Hematopoietic multipotent progenitor cell treated with erythropoietin and hydrocortisone succinate and interleukin-3 and kit ligand, for 8 days (in vitro differentiated cells): Measurements from ENCODE around the gene RFX3.
"Not testable (repeated sequence)": the region's sequence is repeated elsewhere in the genome, so short reads cannot be mapped to it uniquely, and the experiment has no call there.

Source experiments
- DNase-seq: peaks from one replicate; pipeline ENCODE4 v3.0.0-alpha.2; 2015

The RFX3 gene

DNA sequence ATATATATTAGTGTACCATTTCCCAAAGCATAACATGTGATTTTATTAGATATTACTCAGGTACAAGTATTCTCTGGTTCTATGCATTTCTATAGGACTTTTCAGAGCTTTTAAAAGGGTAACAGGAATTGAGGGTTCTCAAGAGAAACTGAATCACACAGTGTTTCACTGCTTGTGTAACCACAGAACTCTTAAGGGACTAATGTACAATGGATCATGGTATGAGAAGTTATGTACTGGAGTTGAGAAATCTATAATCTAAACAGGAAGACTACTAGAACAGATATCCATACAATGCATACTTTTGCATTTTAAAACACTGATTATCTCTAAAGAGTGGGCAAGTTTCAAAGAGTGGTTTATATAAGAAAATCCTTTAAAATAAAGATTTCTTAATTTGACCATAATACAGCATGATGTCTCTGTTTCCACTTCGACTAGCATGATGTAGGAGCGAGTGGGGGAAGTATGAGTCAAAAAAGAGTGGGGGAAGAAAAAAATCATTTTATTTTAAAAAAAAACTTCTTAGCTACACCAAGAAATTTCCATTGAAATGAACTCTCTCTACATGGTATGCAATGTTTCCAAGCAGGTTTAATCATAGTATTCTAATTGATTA, 183.5 kb downstream of the RFX3 start:
- no peak for DNase-seq

DNA sequence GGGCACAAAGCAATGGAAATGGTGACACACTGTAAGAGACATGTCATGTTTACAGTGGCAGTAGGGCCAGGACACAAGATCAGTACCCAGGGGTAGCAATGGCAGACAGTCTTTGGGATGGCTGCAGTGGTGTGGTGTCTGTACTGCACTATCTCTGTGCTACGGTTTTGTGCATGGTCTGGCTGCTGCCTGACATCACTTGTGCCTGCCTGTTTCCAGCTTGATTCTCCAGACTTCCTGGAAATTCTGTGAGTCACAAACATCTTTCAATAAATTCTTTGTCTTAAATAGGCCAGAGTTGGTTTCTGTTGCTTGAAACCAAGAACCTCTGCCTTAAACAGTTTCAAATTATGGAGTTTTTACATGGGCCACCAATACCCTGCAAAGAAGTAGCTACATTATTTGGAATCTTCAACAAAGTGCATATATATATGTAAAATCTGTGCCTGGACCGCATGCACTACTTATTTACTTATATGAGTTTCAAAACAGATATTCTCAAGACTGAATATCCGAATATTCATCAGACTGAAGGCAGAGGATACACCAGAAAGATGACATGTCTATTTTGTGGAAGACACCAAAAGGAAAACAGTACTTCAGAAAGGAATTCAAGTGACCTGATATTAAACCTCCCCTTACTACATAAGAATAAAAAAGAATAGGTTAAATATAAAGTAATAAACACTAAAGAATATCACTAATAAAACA, 188.1 kb downstream of the RFX3 start:
- no peak for DNase-seq

DNA sequence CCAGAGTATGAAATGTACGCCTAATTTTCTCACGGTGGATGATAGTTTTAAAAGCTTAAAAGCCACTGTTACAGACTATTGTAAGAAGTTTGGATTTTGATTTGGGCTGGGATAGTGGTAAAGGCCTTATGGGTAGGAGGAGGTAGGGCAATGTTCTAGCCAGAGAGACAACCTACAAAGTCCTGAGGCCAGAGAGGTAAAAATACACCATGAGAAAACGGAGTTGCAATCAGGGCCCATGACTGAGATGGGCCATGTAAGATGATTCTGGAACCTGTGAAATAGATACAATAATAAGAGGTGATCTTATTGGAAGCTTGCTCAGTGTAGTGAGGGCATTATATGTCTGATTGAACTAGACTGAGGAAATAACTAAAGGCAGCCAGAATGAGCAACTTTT, 188.8 kb downstream of the RFX3 start:
- no peak for DNase-seq

DNA sequence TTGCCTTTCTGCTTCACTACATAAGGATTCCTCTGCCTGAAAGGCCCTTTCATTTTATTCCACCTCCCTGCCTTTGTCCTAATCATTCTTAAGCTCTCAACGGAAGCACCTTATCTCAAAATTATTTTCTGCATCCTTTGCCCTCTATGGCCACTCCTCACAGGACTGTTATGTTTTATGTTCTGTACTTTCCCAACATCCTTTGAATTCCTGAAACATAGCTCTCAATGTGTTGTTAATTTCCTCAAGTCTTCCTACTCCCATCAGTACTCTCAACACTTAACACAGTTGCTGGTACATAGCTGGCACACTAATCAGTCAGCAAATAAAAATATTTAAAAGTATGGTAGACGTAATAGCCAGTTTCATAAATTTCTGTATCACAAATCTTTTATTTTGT, 193.0 kb downstream of the RFX3 start:
- no peak for DNase-seq

DNA sequence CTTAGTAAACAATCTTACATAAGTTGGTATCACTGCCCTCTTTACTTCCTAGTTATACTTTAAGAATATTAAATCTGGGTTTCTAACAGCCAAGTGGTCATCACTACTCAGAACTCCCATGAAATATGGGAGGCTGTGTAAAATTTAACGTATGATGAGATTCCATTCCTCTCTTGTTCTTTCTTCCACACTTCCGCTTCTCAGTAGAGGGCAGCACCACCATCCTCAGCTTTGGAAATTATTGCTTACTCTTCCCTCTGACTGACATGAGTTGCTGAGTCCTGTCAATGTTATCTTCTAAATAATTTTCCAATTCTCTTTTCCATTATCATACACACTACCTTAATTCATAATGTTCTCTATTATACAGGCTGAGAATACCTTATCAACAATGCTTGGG, 194.0 kb downstream of the RFX3 start:
- DNase-seq = peak; percentile 21

DNA sequence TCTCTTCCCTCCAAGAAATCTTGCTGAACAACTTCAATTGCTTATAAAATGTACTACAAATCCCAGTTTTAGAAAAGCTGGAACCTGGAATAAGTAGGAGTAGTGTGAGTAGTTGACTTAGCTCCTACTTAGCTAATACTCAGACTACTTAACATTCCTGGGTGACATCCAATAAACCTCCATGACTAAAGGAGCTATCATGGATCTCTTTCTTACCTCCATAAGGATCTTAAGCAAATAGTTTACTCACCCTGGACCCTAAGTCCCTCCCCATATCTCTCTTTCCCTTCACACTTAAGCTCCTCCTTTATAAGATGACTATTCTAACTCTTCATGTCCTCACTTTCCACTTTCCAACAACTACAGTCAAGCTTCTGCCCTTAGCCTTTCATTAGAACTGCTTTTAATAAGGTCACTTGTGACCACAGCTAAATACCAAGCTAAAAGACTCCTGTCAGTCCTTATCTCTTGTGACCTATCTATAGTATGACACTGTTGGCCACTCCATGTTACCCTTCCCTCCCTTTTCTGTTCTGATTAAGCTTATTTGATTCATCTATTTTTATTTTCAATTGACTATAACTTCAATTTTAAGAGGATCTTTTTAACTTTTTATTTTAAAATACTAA, 194.9 kb downstream of the RFX3 start:
- DNase-seq = peak; percentile 2

DNA sequence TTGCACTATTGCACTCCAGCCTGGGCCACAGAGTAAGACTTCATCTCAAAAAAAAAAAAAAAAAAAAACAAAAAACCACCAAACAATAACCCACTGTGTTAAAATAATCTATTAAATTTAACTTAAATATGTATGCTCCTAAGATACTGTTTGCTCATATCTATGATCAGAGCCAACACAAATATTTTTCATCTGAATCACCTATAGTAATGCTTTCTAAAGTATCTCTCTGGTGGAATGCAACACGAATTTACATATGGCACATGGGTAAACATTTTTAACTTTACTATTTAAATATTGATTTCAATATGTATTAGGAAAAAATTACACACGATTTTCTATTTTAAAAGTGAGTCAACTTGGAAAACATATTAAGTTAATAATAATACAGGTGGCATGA, 196.4 kb downstream of the RFX3 start:
- no peak for DNase-seq

DNA sequence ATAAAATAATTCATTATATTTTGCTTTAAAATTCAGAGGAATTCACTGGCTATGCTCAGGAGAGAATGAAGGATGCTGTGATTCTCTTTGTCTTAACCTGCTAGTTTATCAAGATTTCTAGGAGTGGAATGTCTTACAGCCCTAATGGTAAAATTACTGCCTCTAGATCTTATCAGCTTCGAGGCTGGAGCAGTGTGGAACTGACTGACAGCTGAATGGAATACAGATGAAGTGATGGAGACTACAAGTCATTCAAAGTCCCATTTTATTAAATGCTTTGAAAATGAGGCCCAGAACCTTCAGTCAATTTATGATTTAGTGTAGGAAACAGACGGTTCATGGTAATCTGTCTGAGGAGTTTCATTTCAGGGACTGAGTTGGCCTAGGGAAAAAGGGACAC, 202.1 kb downstream of the RFX3 start:
- DNase-seq = no peak

DNA sequence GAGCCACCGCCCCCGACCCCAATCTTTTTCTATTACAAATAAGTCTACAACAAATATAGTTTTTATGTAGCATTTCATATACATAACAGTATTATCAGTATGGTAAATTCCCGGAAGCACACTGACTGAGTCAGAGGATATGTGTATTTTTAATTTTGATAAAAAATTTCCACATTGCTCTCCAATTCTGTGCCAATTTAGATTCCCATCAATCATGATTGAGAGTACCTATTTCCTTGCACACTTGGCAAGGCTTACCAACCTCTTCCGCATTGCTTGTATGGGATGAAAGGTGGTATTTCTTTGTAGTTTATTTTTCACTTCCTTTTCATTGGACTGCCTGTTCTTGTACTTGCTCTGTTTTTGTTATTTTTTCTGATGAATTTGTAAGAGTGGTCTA, 204.6 kb downstream of the RFX3 start:
- DNase-seq = no peak

DNA sequence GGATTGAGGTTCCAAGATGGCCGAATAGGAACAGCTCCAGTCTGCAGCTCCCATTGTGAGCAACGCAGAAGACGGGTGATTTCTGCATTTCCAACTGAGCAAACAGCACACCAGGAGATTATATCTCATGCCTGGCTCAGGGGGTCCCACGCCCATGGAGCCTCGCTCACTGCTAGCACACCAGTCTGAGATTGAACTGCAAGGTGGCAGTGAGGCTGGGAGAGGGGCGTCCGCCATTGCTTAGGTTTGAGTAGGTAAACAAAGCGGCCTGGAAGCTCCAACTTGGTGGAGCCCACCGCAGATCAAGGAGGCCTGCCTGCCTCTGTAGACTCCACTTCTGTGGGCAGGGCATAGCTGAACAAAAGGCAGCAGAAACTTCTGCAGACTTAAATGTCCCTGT, 213.2 kb downstream of the RFX3 start:
- DNase-seq = not testable (repeated sequence)

DNA sequence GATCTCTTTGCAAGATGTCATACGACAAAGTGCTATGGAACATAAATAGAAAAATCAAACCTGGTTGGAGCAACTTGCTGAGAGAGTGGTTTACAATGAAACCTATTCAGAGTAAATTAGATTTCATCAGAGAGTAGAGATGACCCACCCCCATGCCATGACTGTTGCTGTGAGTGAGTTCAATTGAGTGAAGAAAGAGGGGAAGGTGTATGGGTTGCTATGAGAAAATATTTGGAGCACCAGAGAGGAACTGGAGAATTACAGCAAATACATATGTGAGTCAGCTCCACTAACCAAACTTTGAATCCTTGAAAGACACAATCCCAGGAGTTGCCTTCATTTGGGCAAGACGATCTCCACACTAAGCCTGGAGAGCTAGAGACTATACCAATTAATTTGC, 217.2 kb downstream of the RFX3 start:
- no peak for DNase-seq

DNA sequence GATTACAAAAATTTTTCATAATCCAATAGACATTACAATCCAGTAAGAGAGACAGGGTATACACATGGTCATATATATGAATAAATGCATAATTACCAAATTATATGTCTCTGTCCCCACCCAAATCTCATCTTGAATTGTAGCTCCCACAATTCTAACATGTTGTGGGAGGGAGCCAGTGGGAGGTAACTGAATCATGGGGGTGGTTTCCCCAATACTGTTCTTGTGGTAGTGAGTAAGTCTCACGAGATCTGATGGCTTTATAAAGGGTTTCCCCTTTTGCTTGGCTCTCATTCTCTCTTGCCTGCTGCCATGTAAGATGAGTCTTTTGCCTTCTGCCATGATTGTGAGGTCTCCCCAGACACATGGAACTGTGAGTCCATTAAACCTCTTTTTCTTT, 221.4 kb downstream of the RFX3 start:
- DNase-seq = not testable (repeated sequence)

DNA sequence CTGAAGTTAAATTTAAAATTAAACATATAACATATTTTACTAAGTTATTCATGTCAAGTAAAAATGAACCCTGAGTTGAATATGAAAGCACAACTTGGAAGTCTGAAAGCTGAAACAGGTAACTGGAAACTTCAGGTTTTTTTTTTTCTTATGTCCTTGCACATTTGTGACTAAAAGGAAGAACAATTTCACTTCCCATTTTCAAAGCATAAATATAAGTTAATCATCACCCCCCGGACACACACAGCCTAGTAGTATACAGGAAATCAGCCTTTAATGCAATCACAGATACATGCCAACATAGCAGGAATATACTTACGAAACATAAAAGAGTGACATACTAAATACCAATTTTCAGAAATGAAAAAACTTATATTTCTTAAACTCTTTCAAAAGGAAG, 225.9 kb downstream of the RFX3 start:
- no peak for DNase-seq

DNA sequence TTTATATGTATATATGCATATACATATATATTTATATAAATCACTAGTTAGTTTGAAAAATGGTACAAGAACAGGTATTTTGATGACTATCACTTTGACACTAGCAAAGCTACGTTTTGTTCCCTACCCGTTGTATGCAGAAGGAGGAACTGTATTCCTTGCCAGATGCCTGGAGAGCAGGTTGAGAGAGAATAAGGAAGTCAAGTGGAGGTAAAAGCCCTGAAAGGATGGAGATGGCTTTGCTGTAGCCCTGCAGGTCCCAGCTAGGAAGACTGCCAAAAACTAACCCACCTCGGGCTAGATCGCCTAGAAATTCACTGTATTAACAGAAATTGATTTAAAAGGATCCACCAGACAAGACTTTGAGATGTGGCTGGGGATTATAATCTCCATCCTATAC, 229.3 kb downstream of the RFX3 start:
- DNase-seq = no peak

DNA sequence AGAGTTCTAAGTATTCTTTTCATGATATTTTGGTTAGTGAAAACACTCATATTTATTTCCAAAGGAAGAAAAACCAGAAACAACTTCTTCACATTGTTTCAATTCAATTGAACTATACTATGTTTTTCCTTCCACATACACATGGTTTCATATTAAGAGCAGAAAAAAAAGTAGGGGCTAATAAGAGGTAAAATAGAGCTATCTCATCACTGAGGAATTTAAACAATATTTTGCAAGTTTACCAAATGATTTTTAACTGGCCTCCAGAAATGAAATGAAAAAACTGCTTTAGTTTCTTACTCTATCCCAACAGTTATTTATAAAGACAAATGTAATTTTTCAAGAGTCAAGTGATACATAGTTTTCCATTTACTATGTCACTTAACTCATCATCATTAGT, 233.5 kb downstream of the RFX3 start:
- no peak for DNase-seq

DNA sequence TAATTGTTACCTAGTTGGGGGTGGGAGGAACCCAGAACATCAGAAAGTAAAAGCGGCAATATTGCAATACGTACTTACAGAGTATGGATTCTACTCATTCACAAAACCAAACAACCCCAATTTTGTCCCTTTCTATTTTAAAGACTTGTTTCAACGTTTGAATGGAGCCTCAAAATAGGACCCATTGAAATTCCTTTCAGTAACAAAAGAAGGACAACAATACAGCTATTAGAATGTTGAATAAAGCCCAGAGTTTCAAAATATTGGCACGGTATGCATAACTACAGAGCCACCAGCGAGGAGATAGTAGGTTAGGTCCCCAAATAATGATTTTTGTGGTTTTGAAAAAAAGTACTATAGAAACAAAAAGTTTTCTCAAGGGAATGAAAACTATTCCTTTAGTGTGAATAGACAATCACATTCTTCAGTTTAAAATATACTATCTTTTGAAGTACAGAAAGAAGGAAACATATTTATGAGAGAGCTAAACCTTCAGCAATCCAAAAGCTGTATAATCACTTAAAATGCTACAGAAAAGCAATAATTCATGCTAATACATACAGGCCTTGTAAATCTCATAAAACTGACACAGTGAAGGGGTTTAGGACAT, 235.5 kb downstream of the RFX3 start:
- DNase-seq = no peak

DNA sequence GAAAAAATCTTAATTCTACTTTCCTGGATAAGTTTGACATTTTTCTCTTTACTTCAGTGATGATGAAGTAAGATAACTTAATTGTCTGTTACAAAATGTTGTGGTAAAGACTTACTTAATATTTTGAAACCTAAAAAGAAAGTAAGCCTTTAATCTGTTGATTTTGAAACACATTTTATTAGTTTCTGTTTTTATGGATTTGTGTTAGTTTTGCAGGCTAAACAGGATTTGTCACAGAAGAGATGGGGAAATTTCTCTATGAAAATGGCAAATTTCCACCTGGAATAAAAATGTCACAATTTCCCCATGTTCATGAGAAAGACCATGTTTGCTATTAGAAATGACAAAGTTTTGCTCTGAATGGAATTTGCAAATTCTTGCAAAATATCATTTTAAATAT, 237.1 kb downstream of the RFX3 start:
- no peak for DNase-seq

DNA sequence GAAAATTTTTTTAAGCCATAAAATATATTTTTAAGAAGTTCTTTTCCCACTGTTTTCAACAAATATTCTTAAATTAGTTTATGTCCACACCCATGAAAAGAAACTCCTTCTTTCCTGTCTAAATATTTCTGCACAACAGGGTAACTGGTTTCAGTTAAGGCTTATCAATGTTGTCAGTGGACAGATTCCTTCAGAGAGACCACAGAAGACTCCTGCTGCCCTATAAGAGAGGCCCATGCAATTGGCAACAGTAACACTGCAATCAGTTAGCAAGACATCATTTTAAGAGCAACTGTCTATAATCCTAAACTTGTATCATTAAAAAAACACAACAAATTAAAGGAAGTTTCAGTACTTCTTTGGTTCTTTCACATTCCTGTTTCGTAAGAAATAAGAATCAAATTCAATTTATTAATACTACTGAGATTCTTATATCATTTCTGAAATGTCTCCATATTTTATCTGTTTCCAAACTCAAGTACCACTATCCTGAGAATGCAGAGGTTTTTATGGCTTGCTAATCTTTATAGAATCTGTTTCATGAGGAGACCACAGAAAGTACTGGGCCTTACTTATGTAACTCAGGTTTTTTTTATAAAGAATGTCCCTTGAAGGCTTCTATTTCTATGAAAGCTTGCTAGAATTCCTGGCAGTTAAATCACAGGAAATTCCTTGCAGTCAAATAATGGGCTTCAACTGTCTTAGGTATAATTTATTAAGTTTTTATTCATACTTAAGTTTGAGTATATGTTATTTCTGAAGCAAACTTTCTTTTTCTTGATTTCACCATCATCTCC, 240.2 kb downstream of the RFX3 start:
- DNase-seq = peak; percentile 13

DNA sequence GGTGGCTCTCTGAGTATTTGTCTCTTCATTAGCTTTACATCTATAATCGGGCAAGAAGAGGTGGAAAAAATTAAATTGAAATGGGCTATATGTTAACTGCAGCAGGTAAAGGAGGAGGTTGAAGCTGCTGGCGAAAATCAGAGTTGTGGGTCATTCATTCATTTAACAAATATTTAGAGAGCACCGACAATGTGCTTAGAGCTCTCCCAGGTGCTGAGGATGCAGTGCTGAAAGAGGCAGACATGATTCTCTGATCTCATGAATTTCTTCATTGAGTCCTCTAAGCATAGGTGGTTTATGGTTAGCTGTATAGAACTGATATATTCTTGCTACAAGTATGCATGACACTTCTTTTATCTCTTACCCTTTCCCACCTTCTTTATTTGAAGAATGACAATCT, 243.4 kb downstream of the RFX3 start:
- DNase-seq = no peak

DNA sequence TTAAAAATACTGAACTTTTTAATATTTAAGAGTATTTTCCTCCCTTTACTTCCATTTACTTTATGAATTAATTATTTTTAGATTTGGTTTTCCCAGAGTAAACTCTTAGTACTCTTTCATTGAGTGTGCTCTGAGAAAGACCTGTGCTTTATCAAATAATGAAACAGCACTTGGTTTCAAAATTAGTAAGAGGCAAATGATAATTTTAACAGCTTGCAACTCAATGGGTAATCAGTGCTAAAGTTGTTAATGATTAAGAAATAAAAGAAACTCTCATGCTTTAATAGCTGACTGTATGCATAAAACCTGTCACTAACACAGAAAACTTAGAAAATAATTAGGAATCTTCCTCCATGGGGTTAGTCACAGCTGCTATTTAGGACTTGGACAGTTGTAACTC, 244.4 kb downstream of the RFX3 start:
- DNase-seq = no peak

DNA sequence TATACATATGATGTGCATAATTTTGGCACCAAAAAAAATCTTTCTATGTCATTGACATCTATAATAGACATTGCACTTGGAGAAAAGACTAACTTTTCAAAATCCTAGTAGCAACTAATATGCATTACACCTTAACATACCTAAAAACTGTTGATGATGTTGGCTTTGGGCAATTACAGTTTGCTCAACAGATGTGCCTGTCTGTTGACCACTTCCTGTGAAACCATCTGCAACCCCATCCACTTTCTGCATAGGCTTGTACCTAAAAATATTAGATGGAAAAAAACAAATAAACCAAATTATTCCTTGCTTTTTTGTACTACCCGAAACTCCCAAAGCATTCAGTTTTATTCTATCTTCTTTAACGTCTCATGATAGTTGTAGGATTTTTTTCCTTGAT, 248.6 kb downstream of the RFX3 start:
- no peak for DNase-seq

DNA sequence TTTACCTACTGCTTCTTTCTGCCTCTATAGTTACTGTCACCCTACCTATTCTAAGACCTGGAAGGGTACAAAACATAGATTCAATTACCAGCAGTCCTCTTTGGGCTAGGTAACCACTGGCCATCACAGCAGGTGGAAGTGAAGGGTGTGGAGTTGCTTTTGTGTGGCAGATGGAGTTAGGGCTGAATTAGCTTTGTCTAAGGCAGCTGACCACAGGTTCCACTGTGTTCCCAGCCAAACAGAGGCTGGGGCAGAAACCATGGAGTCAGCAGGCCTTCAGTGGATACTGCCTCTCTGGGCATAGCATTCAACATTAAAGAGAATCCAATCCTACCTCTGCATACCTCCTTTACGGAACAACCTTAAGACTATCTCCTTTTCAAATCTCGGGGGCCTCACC, 254.2 kb downstream of the RFX3 start:
- DNase-seq = no peak

DNA sequence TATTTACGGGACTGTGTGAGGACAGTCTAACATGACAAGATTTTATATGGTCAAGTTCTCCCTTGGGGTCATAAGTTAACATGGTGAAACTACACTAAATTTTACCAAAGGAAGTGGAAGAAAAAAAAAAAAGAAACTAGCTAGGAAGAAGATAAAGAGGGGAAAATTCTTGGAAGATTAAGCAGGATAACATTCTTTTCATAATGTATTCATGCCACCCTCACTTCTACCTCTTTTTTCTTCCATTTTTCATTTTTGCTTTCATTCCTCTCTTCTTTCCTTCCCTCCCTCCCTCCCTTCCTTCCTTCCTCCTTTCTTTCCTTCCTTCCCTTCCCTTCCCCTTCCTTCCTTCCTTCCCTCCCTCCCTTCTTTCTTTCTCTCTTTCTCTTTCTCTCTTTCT, 254.6 kb downstream of the RFX3 start:
- DNase-seq = no peak
